ENCODE results near the gene MGAT3. TPM values are rescaled to one million over a fixed set of nuclear protein-coding genes. Genes with fewer than 3 reads are reported as not detected.

Gene MGAT3
- total and polyA plus RNA-seq, 2 of the 13 experiments (the other 11 are each of a cell fraction or from before 2014, with no cell fraction given): 0.11 to 0.15 TPM

- no peak for TF ChIP-seq IRF9 (CRISPR knock-in tag; IDR thresholded peaks at IDR 0.05; ENCODE audit: borderline replicate concordance)
- TF ChIP-seq ZNF501 (CRISPR knock-in tag; IDR thresholded peaks at IDR 0.05): no peak
- TF ChIP-seq ZNF225 (CRISPR knock-in tag; IDR thresholded peaks at IDR 0.05): no peak; the same call in 1 of the 2 replicates
- peak; percentile 35; the same call in 1 of the 2 replicates for TF ChIP-seq ZNF777 (CRISPR knock-in tag; IDR thresholded peaks at IDR 0.05)
- peak; percentile 80; the same call in 1 of the 2 replicates for TF ChIP-seq SP140L (CRISPR knock-in tag; IDR thresholded peaks at IDR 0.05; ENCODE audit: borderline replicate concordance)
- 0 out of 2 replicates have a peak, but pooled peaks have one; percentile 45 for TF ChIP-seq ZNF234 (CRISPR knock-in tag; conservative IDR thresholded peaks at IDR 0.05)
- no peak for TF ChIP-seq ZNF512B (CRISPR knock-in tag; IDR thresholded peaks at IDR 0.05; ENCODE audit: borderline replicate concordance)
- TF ChIP-seq MLLT10 (CRISPR knock-in tag; IDR thresholded peaks at IDR 0.05): no peak
- TF ChIP-seq KDM3A (CRISPR knock-in tag; IDR thresholded peaks at IDR 0.05; ENCODE audit: low read depth): peak; percentile 36; the same call in 1 of the 2 replicates
- TF ChIP-seq TEF (CRISPR knock-in tag; IDR thresholded peaks at IDR 0.05): no peak
- TF ChIP-seq RCOR2 (CRISPR knock-in tag; IDR thresholded peaks at IDR 0.05): no peak
- no peak for TF ChIP-seq UBTF (CRISPR knock-in tag; IDR thresholded peaks at IDR 0.05)
- no peak for TF ChIP-seq BRF2 (CRISPR knock-in tag; IDR thresholded peaks at IDR 0.05)
- TF ChIP-seq AHR (CRISPR knock-in tag; IDR thresholded peaks at IDR 0.05): peak; percentile 80; the same call in 1 of the 2 replicates
- no peak for TF ChIP-seq CSRNP1 (CRISPR knock-in tag; IDR thresholded peaks at IDR 0.05)
- no peak for TF ChIP-seq ASH2L (IDR thresholded peaks at IDR 0.05; ENCODE audit: insufficient read length, low read depth, low read length)
- TF ChIP-seq ZFP62 (CRISPR knock-in tag; IDR thresholded peaks at IDR 0.05): no peak
- TF ChIP-seq SNAI1 (CRISPR knock-in tag; IDR thresholded peaks at IDR 0.05; ENCODE audit: borderline replicate concordance): no peak
- peak; percentile 90 for TF ChIP-seq ATF7-NPFF (CRISPR knock-in tag; IDR thresholded peaks at IDR 0.05; ENCODE audit: low read depth)
- TF ChIP-seq STAT5B (CRISPR knock-in tag; IDR thresholded peaks at IDR 0.05): peak; percentile 97
These were observed 21.6 kb downstream of the MGAT3 start (continued) for GRCh38 chr22:39478441-39478850.
